Esophagus squamous epithelium (tissue), 5 donors: ENCODE results near the gene VRTN. TPM values are rescaled to one million over a fixed set of nuclear protein-coding genes. Genes with fewer than 3 reads are reported as not detected.

Experiments
- DNase-seq: peaks from one replicate; lab custom pipeline; 2025; lab: John Stamatoyannopoulos, UW
- H3K27ac ChIP-seq, 4 donors: fragments of 200-600 bp; sonication (generic); one replicate each; pipeline ENCODE4 v1.5.1; 2016 to 2019; ENCODE audit warnings: mild to moderate bottlenecking in 1 of 4
- H3K27me3 ChIP-seq, 4 donors: fragments of 200-600 bp; sonication (generic); 1 replicate in 3 of 4; 2 replicates in 1 of 4; pipeline versions ENCODE4 v1.5.1 to v1.6.0; 2017 to 2021; ENCODE audit warnings: antibody characterized with exemption in 1 of 4
- H3K36me3 ChIP-seq, 3 donors: fragments of 200-600 bp; sonication (generic); one replicate each; pipeline ENCODE4 v1.5.1; 2016 to 2019
- H3K4me1 ChIP-seq, 3 donors: fragments of 200-600 bp; sonication (generic); one replicate each; pipeline ENCODE4 v1.5.1; 2017 to 2019
- H3K4me3 ChIP-seq, 4 donors: fragments of 200-600 bp; sonication (generic); 1 replicate in 3 of 4; 2 replicates in 1 of 4; pipeline ENCODE4 v1.5.1; 2016 to 2019; ENCODE audit warnings: mild to moderate bottlenecking in 2 of 4, moderate library complexity in 1 of 4
- H3K9me3 ChIP-seq, 3 donors: fragments of 200-600 bp; sonication (generic); one replicate each; pipeline ENCODE4 v1.5.1; 2016 to 2019
- CTCF ChIP-seq, 6 experiments: fragments of 450-650 bp in 4 of 6; fragments of 200-600 bp in 2 of 6; sonication (generic) in 2 of 6; IDR thresholded peaks; one replicate each; pipeline ENCODE4 v1.5.1; 2016 to 2019; ENCODE audit warnings: antibody characterized with exemption in 6 of 6, mild to moderate bottlenecking in 4 of 6, moderate library complexity in 4 of 6
- POLR2A ChIP-seq, 4 donors: fragments of 450-650 bp; IDR thresholded peaks; one replicate each; pipeline ENCODE4 v1.6.1; 2017; ENCODE audit warnings: antibody characterized with exemption in 4 of 4, mild to moderate bottlenecking in 4 of 4, moderate library complexity in 3 of 4
- WGBS, 2 donors: methylation state at CpG; one replicate each; pipeline ENCODE4 v1.1.5; 2018; 5-methylcytosine and 5-hydroxymethylcytosine counted together
- intact Hi-C: fragments of 100-400 bp; cut with DNase I; formaldehyde crosslinking; loops from one replicate; pipeline ENCODE4 v1.15.0; 2022
- total RNA-seq, 4 donors: library from RNA; depleted of rRNA; stranded (reverse); fragments of >200 nt; gene quantifications; one replicate each; pipeline ENCODE4 v1.1.0, GENCODE V29; 2016
- donor health status: DM: yes; HTN: yes; CAD: no.

Gene VRTN
- total RNA-seq, 4 donors from 2014 or later = not detected

DNA sequence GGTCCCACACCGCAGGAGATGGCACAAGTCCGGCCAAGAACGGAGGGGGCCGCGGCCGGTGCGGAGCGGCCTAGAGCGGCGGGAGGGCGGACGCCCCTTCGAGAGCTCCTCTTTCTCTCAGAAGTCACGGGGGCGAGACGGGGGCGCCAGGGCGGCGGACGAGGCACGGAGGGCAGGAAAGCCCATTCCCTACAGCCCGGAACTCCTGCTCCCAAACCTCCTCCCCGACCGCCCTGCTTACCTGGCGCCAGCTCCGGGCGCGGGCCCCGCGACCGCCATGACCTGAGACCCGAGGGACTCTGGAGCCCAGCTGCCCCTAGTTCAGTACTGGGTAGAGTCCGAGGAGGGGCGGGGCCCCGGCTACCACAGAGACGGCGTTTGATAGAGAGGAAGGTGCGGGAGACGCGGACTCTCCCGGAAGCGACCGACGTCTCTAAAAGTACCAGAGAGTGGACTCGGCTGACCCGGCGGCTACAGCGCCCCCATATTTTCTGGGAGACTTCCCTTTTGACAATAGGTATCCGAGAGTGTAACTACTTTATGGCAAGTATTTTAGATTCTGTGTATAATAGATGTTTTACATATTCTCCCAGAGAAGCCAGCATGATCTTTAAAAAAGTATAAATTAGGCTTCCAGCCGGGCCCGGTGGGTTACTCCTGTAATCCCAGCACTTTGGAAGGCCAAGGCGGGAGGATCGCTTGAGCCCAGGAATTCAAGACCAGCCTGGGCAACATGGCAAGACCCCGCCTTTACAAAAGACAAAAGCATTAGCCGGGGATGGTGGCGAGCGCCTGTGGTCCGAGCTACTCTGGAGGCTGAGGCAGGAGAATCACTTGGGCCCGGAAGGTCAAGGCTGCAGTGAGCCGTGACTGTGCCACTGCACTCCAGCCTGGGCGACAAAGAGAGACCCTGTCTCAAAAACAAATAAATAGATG, 45.4 kb upstream of the VRTN start, which contains the start of gene ABCD4:
Gene ABCD4, minus strand, starts transcription at position 301 of the 936 bp plus-strand sequence. Its CDS starts 22 bp downstream, at position 279.
- H3K27me3 ChIP-seq = no peaks in the 10 kb centered on the region
- peak within 1 kb of the TSS; percentile 72 to 92 (median 89) for H3K4me3 ChIP-seq
- H3K4me1 ChIP-seq = peaks cover 12 to 49% (median 21%) of the 10 kb centered on the region in 3 donors
- peaks cover 0 to 20% (median 4%) of the 10 kb centered on the region in 3 donors for H3K36me3 ChIP-seq
- intact Hi-C loops = no loop called here
- 10 to 14% methylated on average over 26 to 34 of the region's 61 CpGs for WGBS, 2 donors
- no peaks in the 10 kb centered on the region for H3K9me3 ChIP-seq
- peak within 1 kb of the TSS; percentile 84 to 94 (median 88) for H3K27ac ChIP-seq
- DNase-seq = peak; percentile 82
- TF ChIP-seq CTCF (IDR thresholded peaks at IDR 0.05) (peak in 3 of 6 experiments; percentile 5 to 68 (median 60)), POLR2A (IDR thresholded peaks at IDR 0.05) (peak in 2 of 4 donors; percentile 62 to 63)

DNA sequence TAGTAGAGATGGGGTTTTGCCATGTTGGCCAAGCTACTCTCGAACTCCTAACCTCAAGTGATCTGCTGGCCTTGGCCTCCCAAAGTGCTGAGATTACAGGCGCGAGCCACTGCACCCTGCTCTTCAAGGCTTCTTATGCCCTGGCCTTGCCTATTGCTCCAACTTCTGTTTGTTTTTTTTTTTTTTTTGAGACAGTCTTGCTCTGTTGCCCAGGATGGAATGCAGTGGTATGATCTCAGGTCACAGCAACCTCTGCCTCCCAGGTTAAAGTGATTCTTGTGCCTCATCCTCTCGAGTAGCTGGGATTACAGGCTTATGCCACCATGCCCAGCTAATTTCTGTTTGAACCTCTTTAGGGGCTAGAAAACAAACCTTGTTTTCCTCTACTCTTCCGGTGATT, 39.6 kb upstream of the VRTN start:
- intact Hi-C loops = no loop called here
- Histone ChIP-seq H3K4me3 (no peak overlapping the region), H3K27ac (no peak overlapping the region), H3K27me3 (no peaks in the 10 kb centered on the region), H3K9me3 (no peaks in the 10 kb centered on the region), H3K36me3 (no peaks in the 10 kb centered on the region), H3K4me1 (peaks cover 0 to 3% (median 0%) of the 10 kb centered on the region in 3 donors)
- no peak for DNase-seq
- no peak for TF ChIP-seq POLR2A (IDR thresholded peaks at IDR 0.05)
- no peak for TF ChIP-seq CTCF (IDR thresholded peaks at IDR 0.05)
- WGBS, 2 donors = 62 to 82% methylated on average over 4 to 5 of the region's 5 CpGs

- no peaks in the 10 kb centered on the region for H3K9me3 ChIP-seq
- no peak for TF ChIP-seq POLR2A (IDR thresholded peaks at IDR 0.05)
- TF ChIP-seq CTCF (IDR thresholded peaks at IDR 0.05) = no peak
These were observed 38.9 kb upstream of the VRTN start for GRCh38 chr14:74309125-74310022.

GRCh38 chr14:74312161-74312560, 36.1 kb upstream of the VRTN start:
- Histone ChIP-seq H3K36me3 (no peaks in the 10 kb centered on the region), H3K9me3 (no peaks in the 10 kb centered on the region), H3K4me3 (no peak overlapping the region), H3K27me3 (no peaks in the 10 kb centered on the region), H3K27ac (no peak overlapping the region), H3K4me1 (no peaks in the 10 kb centered on the region)
- no peak for DNase-seq
- WGBS, 2 donors = 64 to 88% methylated on average over 2 of the region's 2 CpGs
- TF ChIP-seq CTCF (IDR thresholded peaks at IDR 0.05) = no peak
- TF ChIP-seq POLR2A (IDR thresholded peaks at IDR 0.05) = no peak
- intact Hi-C loops = no loop called here

More at GRCh38 chr14:74309125-74310022, 38.9 kb upstream of the VRTN start:
- Histone ChIP-seq H3K36me3 (no peaks in the 10 kb centered on the region), H3K27me3 (no peaks in the 10 kb centered on the region), H3K27ac (no peak overlapping the region), H3K4me3 (no peak overlapping the region), H3K4me1 (no peaks in the 10 kb centered on the region)
- WGBS, 2 donors = 70 to 76% methylated on average over 8 of the region's 8 CpGs
- intact Hi-C loops = no loop called here
- no peak for DNase-seq
